ENCODE measurements around the gene HMG20A.

The HMG20A gene

DNA sequence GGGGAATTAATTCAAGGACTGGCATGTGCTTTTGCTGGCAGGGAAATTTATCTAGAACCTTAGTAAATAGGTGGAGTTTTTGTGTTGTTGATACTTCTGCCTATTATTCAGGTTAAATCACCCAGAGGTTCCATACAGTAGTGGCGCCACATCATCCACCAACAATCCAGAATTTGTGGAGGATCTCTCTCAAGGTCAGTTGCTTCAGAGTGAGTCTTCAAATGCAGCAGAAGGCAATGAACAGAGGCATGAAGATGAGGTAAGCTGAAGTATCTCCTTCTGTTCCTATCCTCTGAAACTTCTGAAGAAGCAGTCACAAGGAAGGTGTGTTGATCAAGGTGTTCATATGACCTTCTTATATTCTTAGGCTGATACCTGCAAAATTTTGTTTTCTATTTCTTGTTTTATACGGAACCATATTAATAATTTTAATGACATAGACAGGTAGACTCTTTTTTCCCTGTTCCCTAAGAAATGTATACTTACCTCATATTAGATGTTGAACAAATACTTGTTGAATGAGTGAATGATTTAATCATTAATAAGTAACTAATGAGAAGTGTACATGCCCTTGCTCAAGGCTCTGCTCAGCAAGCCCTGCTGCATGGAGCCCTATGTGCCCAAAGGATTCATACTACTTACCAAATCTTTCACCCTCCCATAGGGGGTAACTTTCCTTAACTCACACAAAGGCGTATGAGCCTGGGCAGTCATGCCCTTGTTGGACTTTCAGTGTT is 43.6 kb downstream of the HMG20A start:
- DNase-seq (ENCODE audit: low read depth), result no peak
- H3K36me3 ChIP-seq (ENCODE audit: control insufficient read depth, insufficient read depth, low read length, severe bottlenecking), result peaks cover 59% of the 10 kb centered on the region
- peaks cover 9% of the 10 kb centered on the region for H3K4me1 ChIP-seq (ENCODE audit: control insufficient read depth, insufficient read depth, low read length)
- H3K9ac ChIP-seq (ENCODE audit: low read length), result no peak overlapping the region
- no peaks in the 10 kb centered on the region for H3K9me3 ChIP-seq (ENCODE audit: control insufficient read depth, low read length)
- no peak overlapping the region for H3K4me3 ChIP-seq (ENCODE audit: low read length)
- H3K27me3 ChIP-seq (replicated peaks; ENCODE audit: control insufficient read depth, insufficient read depth, low read length), result no peaks in the 10 kb centered on the region

DNA sequence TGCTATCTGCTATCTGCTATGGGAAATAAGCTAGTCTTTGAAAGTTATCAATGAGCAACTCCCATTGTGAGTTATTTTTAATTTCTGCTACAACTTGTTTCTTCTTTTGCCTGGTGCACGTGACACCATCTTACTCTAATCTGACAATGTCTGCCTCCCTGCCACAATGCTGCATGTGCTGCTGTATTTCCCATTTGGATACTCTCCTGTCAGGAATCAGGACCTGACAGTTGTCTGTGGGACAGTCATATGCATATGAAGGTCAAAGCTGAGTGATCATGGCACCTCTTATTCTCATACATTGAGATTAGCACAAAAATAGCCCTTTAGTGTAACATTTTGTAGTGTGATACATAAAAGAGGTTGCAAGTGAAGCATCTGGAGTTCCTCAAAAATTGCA is 45.8 kb downstream of the HMG20A start:
- Histone ChIP-seq H3K36me3 (ENCODE audit: control insufficient read depth, insufficient read depth, low read length, severe bottlenecking) (peaks cover 70% of the 10 kb centered on the region), H3K9ac (ENCODE audit: low read length) (no peak overlapping the region)

DNA sequence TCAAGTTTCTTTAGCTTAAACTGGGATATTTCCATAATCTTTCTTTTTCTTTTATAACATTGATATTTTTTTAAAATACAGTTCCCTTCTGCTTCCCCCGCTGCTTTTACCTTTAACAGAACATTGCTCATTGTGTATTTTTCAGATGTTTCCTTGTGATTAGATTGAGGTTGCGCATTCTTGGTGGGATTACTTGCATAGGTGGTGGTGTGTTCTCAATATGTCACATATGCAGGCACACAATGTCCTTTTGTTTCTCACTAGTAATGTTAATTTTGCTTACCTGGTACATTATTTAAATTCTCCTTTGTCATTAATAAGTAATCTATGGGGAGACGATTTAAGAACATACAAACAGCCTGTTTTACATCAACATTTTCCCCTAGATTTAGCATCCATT is 48.2 kb downstream of the HMG20A start:
- peaks cover 73% of the 10 kb centered on the region for H3K36me3 ChIP-seq (ENCODE audit: control insufficient read depth, insufficient read depth, low read length, severe bottlenecking)
- no peaks in the 10 kb centered on the region for H3K9me3 ChIP-seq (ENCODE audit: control insufficient read depth, low read length)
- no peak overlapping the region for H3K4me3 ChIP-seq (ENCODE audit: low read length)
- DNase-seq (ENCODE audit: low read depth), result no peak
- peaks cover 7% of the 10 kb centered on the region for H3K4me1 ChIP-seq (ENCODE audit: control insufficient read depth, insufficient read depth, low read length)
- no peak overlapping the region for H3K9ac ChIP-seq (ENCODE audit: low read length)
- H3K27me3 ChIP-seq (replicated peaks; ENCODE audit: control insufficient read depth, insufficient read depth, low read length), result no peaks in the 10 kb centered on the region

More for the DNA sequence above, 45.8 kb downstream of the HMG20A start:
- DNase-seq (ENCODE audit: low read depth), result no peak
- Histone ChIP-seq H3K27me3 (replicated peaks; ENCODE audit: control insufficient read depth, insufficient read depth, low read length) (no peaks in the 10 kb centered on the region), H3K4me1 (ENCODE audit: control insufficient read depth, insufficient read depth, low read length) (peaks cover 6% of the 10 kb centered on the region), H3K4me3 (ENCODE audit: low read length) (no peak overlapping the region), H3K9me3 (ENCODE audit: control insufficient read depth, low read length) (no peaks in the 10 kb centered on the region)

DNA sequence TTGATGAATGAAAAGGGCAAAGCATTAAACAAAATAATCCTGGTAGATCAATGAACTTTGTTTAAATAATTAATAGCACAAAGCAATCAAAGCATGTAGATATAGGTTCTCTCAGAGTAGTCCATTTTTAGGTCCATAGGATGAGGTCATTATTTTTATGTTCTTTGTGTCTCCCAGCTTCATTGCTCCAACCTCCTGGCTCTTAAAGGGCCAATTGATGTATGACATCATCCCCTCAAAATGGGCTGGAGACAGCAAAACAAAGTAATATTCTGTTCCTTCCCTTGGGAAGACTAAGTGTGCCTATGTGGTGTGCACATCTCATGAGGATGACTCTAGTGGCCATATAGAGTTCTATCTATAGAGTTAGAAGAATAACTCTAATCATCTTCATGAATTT is 49.5 kb downstream of the HMG20A start:
- DNase-seq (ENCODE audit: low read depth), result no peak
- peaks cover 20% of the 10 kb centered on the region for H3K4me1 ChIP-seq (ENCODE audit: control insufficient read depth, insufficient read depth, low read length)
- no peaks in the 10 kb centered on the region for H3K9me3 ChIP-seq (ENCODE audit: control insufficient read depth, low read length)
- H3K9ac ChIP-seq (ENCODE audit: low read length), result no peak overlapping the region
- H3K36me3 ChIP-seq (ENCODE audit: control insufficient read depth, insufficient read depth, low read length, severe bottlenecking), result peaks cover 69% of the 10 kb centered on the region
- H3K4me3 ChIP-seq (ENCODE audit: low read length), result no peak overlapping the region
- no peaks in the 10 kb centered on the region for H3K27me3 ChIP-seq (replicated peaks; ENCODE audit: control insufficient read depth, insufficient read depth, low read length)

DNA sequence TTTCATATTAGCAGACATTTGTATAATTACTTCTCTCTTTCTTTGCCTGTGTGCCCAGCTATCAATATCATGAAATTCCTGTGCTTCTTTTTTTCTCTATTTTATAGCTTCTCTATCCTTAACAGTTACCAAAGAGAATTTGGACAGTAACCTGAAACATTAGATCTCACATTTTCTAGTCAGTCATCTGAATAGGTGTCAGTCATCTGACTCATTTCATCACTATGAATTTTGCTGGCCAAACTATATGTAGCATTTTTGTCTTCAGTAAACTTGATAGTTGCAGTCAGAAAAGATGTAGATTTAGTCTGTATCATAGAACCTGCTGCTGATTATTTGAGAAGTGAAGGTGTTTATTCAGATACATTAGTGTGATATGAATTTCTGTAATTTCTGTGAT is 52.6 kb downstream of the HMG20A start:
- peaks cover 42% of the 10 kb centered on the region for H3K4me1 ChIP-seq (ENCODE audit: control insufficient read depth, insufficient read depth, low read length)
- no peaks in the 10 kb centered on the region for H3K27me3 ChIP-seq (replicated peaks; ENCODE audit: control insufficient read depth, insufficient read depth, low read length)
- peaks cover 52% of the 10 kb centered on the region for H3K36me3 ChIP-seq (ENCODE audit: control insufficient read depth, insufficient read depth, low read length, severe bottlenecking)
- no peak for DNase-seq (ENCODE audit: low read depth)
- H3K4me3 ChIP-seq (ENCODE audit: low read length), result no peak overlapping the region
- no peaks in the 10 kb centered on the region for H3K9me3 ChIP-seq (ENCODE audit: control insufficient read depth, low read length)
- no peak overlapping the region for H3K9ac ChIP-seq (ENCODE audit: low read length)

DNA sequence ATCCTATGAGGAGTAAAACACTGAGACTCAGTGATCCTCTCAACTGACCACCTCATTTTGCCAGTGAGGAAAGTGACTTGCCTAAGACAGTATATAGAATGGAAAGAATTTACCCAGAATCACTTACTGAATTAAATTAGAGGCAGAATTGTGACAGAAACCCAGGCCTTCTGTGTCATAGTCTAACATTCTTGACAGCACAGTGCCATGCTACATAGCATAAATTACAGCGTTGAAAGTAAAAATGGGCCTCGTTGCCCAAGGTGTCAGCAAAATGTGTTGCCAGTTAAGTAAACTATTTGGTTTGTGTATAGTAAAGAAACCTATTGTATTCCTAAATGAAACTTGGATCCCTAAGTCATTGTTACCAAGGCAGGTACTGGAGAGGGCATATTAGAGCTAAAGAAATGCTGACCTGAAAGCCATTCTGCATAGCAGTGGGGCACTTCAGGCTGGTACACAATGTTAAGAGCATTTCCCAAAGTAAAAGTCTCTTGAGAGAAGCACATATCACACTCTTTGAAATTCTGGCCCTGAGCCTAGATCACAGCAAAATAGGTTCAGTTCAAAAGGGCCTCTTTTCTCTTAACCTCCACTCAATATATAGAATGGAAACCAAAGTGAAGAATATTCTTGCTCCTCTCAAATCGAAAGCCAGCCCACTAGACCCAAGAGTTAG is 53.8 kb downstream of the HMG20A start:
- Histone ChIP-seq H3K27me3 (replicated peaks; ENCODE audit: control insufficient read depth, insufficient read depth, low read length) (no peaks in the 10 kb centered on the region), H3K9ac (ENCODE audit: low read length) (no peak overlapping the region), H3K36me3 (ENCODE audit: control insufficient read depth, insufficient read depth, low read length, severe bottlenecking) (peaks cover 53% of the 10 kb centered on the region), H3K4me3 (ENCODE audit: low read length) (no peak overlapping the region), H3K4me1 (ENCODE audit: control insufficient read depth, insufficient read depth, low read length) (peaks cover 42% of the 10 kb centered on the region), H3K9me3 (ENCODE audit: control insufficient read depth, low read length) (no peaks in the 10 kb centered on the region)
- DNase-seq (ENCODE audit: low read depth), result no peak

DNA sequence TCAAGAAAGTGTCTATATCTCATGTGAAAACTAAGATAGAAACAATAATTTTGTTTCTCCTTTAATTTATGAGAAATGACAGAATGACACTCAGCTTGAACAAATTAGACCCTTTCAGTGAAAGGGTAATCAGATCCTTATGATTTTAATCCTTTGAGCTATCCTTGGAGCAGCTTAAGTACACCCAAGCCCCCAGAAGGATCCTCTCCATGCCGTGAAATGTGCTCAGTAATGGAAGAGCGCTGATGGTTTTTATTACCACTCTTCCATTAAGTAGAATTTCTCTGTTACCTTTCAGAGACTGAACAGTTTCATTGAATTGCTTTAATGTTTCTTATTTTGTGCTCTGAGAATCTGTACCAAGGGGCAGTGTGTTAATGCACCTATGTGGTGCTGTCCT is 54.3 kb downstream of the HMG20A start:
- H3K9ac ChIP-seq (ENCODE audit: low read length), result no peak overlapping the region
- H3K27me3 ChIP-seq (replicated peaks; ENCODE audit: control insufficient read depth, insufficient read depth, low read length), result no peaks in the 10 kb centered on the region
- no peaks in the 10 kb centered on the region for H3K9me3 ChIP-seq (ENCODE audit: control insufficient read depth, low read length)
- no peak for DNase-seq (ENCODE audit: low read depth)
- peaks cover 54% of the 10 kb centered on the region for H3K36me3 ChIP-seq (ENCODE audit: control insufficient read depth, insufficient read depth, low read length, severe bottlenecking)
- no peak overlapping the region for H3K4me3 ChIP-seq (ENCODE audit: low read length)
- H3K4me1 ChIP-seq (ENCODE audit: control insufficient read depth, insufficient read depth, low read length), result peaks cover 42% of the 10 kb centered on the region

DNA sequence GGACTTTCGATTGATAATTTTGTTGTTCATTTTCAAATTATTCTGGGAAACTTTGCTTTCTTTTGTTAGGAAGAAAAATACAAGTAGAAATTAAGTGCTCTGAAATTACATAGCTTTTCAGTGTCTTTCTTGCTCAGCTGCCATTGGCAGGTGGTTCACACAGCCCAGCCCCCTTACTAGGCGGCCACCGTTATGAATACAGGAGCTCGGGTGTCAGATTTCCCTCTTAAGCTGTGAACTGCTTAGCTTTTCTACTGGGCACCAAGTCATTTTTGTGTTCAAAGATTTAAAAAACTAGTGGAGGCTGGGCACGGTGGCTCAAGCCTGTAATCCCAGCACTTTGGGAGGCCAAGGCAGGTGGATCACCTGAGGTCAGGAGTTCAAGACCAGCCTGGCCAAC is 55.2 kb downstream of the HMG20A start:
- DNase-seq (ENCODE audit: low read depth), result no peak
- H3K4me1 ChIP-seq (ENCODE audit: control insufficient read depth, insufficient read depth, low read length), result peaks cover 43% of the 10 kb centered on the region
- H3K27me3 ChIP-seq (replicated peaks; ENCODE audit: control insufficient read depth, insufficient read depth, low read length), result no peaks in the 10 kb centered on the region
- peaks cover 49% of the 10 kb centered on the region for H3K36me3 ChIP-seq (ENCODE audit: control insufficient read depth, insufficient read depth, low read length, severe bottlenecking)
- no peaks in the 10 kb centered on the region for H3K9me3 ChIP-seq (ENCODE audit: control insufficient read depth, low read length)
- no peak overlapping the region for H3K9ac ChIP-seq (ENCODE audit: low read length)
- no peak overlapping the region for H3K4me3 ChIP-seq (ENCODE audit: low read length)

DNA sequence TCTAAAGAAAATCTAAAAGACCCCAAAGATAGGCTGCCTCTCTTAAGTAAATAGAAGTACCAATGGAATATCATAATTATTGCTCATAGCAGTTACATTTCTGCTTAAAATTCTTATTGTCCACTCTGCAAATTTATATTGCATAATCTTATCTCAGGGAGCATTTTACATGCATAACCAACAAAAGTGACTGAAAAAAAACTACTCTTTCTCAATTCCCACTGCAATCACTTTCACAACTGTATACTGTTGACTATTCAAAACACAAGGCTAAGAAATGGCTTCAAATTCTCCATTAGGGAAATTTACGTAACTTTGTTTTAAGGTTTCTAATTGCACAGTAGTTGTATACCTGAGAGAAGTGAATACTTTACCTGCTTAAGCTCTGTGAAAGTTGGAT is 56.3 kb downstream of the HMG20A start:
- Histone ChIP-seq H3K4me1 (ENCODE audit: control insufficient read depth, insufficient read depth, low read length) (peaks cover 54% of the 10 kb centered on the region), H3K4me3 (ENCODE audit: low read length) (no peak overlapping the region), H3K9ac (ENCODE audit: low read length) (no peak overlapping the region), H3K27me3 (replicated peaks; ENCODE audit: control insufficient read depth, insufficient read depth, low read length) (no peaks in the 10 kb centered on the region), H3K36me3 (ENCODE audit: control insufficient read depth, insufficient read depth, low read length, severe bottlenecking) (peaks cover 41% of the 10 kb centered on the region), H3K9me3 (ENCODE audit: control insufficient read depth, low read length) (no peaks in the 10 kb centered on the region)
- peak; percentile 69 for DNase-seq (ENCODE audit: low read depth)

DNA sequence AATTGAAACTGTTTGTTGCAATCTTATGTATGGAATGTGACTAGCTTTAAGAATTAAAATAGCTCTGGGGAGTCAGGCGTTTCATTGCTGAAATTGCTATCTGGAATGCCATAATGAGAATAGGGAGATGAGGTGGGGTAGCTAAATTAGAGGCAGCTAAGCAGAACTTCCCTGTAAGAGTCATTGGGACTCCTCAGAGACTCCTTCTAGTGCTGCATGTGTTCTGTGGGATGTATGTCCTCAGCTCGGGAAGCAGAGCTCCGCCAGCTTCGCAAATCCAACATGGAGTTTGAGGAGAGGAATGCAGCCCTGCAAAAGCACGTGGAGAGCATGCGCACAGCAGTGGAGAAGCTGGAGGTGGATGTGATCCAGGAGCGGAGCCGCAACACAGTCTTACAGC is 57.4 kb downstream of the HMG20A start:
- H3K27me3 ChIP-seq (replicated peaks; ENCODE audit: control insufficient read depth, insufficient read depth, low read length), result no peaks in the 10 kb centered on the region
- H3K4me3 ChIP-seq (ENCODE audit: low read length), result no peak overlapping the region
- H3K9me3 ChIP-seq (ENCODE audit: control insufficient read depth, low read length), result no peaks in the 10 kb centered on the region
- DNase-seq (ENCODE audit: low read depth), result no peak
- peaks cover 34% of the 10 kb centered on the region for H3K36me3 ChIP-seq (ENCODE audit: control insufficient read depth, insufficient read depth, low read length, severe bottlenecking)
- peaks cover 64% of the 10 kb centered on the region for H3K4me1 ChIP-seq (ENCODE audit: control insufficient read depth, insufficient read depth, low read length)
- no peak overlapping the region for H3K9ac ChIP-seq (ENCODE audit: low read length)

DNA sequence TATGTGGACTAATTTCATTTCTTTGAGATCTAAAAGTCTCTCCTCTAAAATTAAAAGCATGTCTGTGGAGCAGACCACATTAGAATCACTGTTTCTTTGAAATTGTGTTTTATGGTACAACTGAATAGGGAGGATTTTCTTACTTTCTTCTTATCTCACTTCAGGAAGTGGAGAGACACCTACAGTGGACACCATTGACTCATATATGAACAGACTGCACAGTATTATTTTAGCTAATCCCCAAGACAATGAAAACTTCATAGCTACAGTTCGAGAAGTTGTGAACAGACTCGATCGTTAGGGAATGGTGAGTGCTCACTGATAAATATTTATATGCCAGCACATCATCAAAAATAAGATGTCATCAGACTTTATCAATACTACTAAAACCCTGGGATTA is 58.3 kb downstream of the HMG20A start:
- Histone ChIP-seq H3K36me3 (ENCODE audit: control insufficient read depth, insufficient read depth, low read length, severe bottlenecking) (peaks cover 38% of the 10 kb centered on the region), H3K27me3 (replicated peaks; ENCODE audit: control insufficient read depth, insufficient read depth, low read length) (no peaks in the 10 kb centered on the region), H3K9me3 (ENCODE audit: control insufficient read depth, low read length) (no peaks in the 10 kb centered on the region), H3K4me3 (ENCODE audit: low read length) (no peak overlapping the region), H3K4me1 (ENCODE audit: control insufficient read depth, insufficient read depth, low read length) (peaks cover 66% of the 10 kb centered on the region), H3K9ac (ENCODE audit: low read length) (no peak overlapping the region)
- no peak for DNase-seq (ENCODE audit: low read depth)
